Lower lobe of right lung (tissue), 2 donors: ENCODE measurements around the gene ZNF438. TPM values are rescaled to one million over a fixed set of nuclear protein-coding genes. Genes with fewer than 3 reads are reported as not detected.

ENCODE experiments used
- ATAC-seq, 2 donors: fragments of 200-7000 bp; cut with Tn5 transposase; one replicate each; pipeline ENCODE4 v1.9.1; 2020 to 2022; ENCODE audit warnings: mild to moderate bottlenecking in 2 of 2, moderate library complexity in 2 of 2
- DNase-seq: peaks from one replicate; pipeline ENCODE4 v3.0.0-alpha.2; 2020
- H3K27ac ChIP-seq: fragments of 200-600 bp; one replicate; pipeline ENCODE4 v1.8.0; 2022
- H3K27me3 ChIP-seq: fragments of 200-600 bp; one replicate; pipeline ENCODE4 v1.8.0; 2022; ENCODE audit warnings: low read depth
- H3K36me3 ChIP-seq: fragments of 200-600 bp; one replicate; pipeline ENCODE4 v1.8.0; 2022; ENCODE audit warnings: mild to moderate bottlenecking
- H3K4me1 ChIP-seq: fragments of 200-600 bp; one replicate; pipeline ENCODE4 v1.8.0; 2022
- H3K4me3 ChIP-seq: fragments of 200-600 bp; one replicate; pipeline ENCODE4 v1.8.0; 2022; ENCODE audit warnings: mild to moderate bottlenecking
- H3K9me3 ChIP-seq: fragments of 200-600 bp; one replicate; pipeline ENCODE4 v1.8.0; 2022
- intact Hi-C: fragments of 100-400 bp; cut with DNase I; formaldehyde crosslinking; loops from one replicate; pipeline ENCODE4 v1.11.0; 2022
- total RNA-seq: library from RNA; stranded (reverse); fragmentation: NEBNext Ultra II Directional; extraction: Animal tissue kit (Norgen Biotek cat#: 25700); gene quantifications from one replicate; pipeline ENCODE4 v1.2.1, GENCODE V29; 2021
- TF ChIP-seq, protein P1 (sequence below): fragments of 200-600 bp; IDR thresholded peaks from one replicate; pipeline ENCODE4 v1.8.0; 2022; ENCODE audit warnings: antibody characterized with exemption, mild to moderate bottlenecking
- donor health status: DM: no; HTN: yes; CAD: no; lungs with severe emphysema.

ZNF438 gene
- total RNA-seq, 1 donor from 2014 or later = 15.2 TPM

DNA sequence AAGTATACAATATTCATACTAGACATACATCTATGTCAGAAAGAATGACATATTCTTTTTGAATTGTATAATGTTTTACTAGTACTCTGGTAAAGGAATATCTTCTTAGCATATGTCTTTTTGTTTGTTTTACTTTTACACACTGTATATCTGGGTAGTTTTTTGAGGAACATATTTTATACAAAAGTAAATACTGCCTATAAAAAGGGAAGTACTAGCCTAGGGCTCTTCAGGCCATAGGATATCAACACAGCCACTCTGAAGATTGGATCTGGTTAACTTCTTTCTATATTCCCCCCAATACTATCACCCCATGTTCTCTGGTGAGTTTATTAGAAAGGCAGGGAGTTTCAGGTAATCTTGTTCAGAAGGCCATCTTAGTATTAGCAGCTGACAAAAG, 134.6 kb downstream of the ZNF438 start:
- H3K27ac ChIP-seq = no peak overlapping the region
- intact Hi-C loops = no loop called here
- no peak for ATAC-seq

DNA sequence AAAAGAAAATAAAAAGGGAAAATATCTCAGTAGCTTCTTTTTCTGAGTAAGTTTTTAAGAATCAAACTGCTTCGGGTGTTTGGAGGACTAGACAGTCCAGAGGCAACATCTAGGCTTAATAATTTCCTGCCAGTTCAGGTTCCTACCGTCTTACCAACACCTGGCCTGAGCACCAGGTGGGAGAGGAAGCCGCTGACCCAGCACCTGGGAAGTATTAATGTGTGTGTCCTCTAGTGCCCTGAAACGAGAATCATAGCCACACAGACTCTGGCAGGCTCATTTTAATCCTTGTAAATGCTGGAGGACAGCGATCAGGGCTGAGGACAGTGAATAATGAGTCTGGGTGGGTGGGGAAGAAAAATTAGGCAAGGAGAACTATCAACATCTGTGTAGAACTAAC, 137.4 kb downstream of the ZNF438 start:
- intact Hi-C loops = no loop called here
- no peak for ATAC-seq

More for the DNA sequence above, 134.6 kb downstream of the ZNF438 start:
- Histone ChIP-seq H3K27me3 (no peaks in the 10 kb centered on the region), H3K36me3 (peaks cover 14% of the 10 kb centered on the region), H3K4me3 (no peak overlapping the region), H3K4me1 (no peaks in the 10 kb centered on the region), H3K9me3 (no peaks in the 10 kb centered on the region)
- TF ChIP-seq, protein P1, sequence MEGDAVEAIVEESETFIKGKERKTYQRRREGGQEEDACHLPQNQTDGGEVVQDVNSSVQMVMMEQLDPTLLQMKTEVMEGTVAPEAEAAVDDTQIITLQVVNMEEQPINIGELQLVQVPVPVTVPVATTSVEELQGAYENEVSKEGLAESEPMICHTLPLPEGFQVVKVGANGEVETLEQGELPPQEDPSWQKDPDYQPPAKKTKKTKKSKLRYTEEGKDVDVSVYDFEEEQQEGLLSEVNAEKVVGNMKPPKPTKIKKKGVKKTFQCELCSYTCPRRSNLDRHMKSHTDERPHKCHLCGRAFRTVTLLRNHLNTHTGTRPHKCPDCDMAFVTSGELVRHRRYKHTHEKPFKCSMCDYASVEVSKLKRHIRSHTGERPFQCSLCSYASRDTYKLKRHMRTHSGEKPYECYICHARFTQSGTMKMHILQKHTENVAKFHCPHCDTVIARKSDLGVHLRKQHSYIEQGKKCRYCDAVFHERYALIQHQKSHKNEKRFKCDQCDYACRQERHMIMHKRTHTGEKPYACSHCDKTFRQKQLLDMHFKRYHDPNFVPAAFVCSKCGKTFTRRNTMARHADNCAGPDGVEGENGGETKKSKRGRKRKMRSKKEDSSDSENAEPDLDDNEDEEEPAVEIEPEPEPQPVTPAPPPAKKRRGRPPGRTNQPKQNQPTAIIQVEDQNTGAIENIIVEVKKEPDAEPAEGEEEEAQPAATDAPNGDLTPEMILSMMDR = no peak
- DNase-seq = no peak

DNA sequence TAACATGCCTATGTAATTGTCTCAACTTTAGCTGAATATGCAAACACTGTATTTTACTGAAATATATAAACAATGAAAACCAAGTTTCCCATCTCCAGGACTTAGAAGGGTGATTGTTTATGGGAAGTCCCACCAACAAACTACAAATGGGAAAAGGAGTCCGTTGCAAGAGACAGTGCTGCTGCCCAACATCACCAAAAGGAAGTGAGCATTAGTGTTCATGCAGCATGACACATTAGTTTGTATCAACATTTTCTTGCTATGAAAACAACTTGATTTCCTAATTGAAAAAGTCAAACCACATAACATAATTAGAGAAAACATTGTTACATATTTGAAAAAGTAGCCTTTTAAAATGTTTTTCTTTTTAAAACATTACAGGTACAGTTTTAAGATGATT, 138.5 kb downstream of the ZNF438 start:
- Histone ChIP-seq H3K27me3 (no peaks in the 10 kb centered on the region), H3K9me3 (no peaks in the 10 kb centered on the region), H3K27ac (no peak overlapping the region), H3K4me3 (no peak overlapping the region), H3K36me3 (no peaks in the 10 kb centered on the region), H3K4me1 (no peaks in the 10 kb centered on the region)
- intact Hi-C loops = no loop called here
- DNase-seq (no peak), ATAC-seq (no peak)
- TF ChIP-seq, protein P1 = no peak

More for the DNA sequence above, 137.4 kb downstream of the ZNF438 start:
- H3K9me3 ChIP-seq = no peaks in the 10 kb centered on the region
- H3K27me3 ChIP-seq = no peaks in the 10 kb centered on the region
- no peaks in the 10 kb centered on the region for H3K36me3 ChIP-seq
- no peak overlapping the region for H3K4me3 ChIP-seq
- no peaks in the 10 kb centered on the region for H3K4me1 ChIP-seq
- TF ChIP-seq, protein P1 = no peak
- no peak overlapping the region for H3K27ac ChIP-seq
- no peak for DNase-seq

DNA sequence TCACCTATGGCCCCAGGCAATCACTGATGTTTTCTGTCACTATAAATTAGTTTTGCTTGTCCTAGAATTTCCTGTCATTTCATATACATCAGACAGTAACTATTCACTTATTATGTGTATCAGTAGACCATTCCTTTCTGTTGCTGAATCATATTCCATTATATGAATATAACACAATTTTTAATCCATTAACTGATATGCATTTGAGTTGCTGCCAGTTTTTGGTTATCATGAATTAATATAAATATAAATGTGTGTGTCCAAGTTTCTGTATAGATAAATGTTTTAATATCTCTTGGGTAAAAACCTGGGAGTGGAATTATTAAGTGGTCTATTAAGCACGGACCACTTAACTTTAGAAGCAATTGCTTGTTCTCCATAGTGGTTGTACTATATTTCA, 143.8 kb downstream of the ZNF438 start:
- H3K27me3 ChIP-seq = no peaks in the 10 kb centered on the region
- no peak overlapping the region for H3K27ac ChIP-seq
- intact Hi-C loops = no loop called here
- TF ChIP-seq, protein P1 = no peak
- no peaks in the 10 kb centered on the region for H3K4me1 ChIP-seq
- H3K9me3 ChIP-seq = no peaks in the 10 kb centered on the region
- no peaks in the 10 kb centered on the region for H3K36me3 ChIP-seq
- DNase-seq (no peak), ATAC-seq (no peak)
- H3K4me3 ChIP-seq = no peak overlapping the region

DNA sequence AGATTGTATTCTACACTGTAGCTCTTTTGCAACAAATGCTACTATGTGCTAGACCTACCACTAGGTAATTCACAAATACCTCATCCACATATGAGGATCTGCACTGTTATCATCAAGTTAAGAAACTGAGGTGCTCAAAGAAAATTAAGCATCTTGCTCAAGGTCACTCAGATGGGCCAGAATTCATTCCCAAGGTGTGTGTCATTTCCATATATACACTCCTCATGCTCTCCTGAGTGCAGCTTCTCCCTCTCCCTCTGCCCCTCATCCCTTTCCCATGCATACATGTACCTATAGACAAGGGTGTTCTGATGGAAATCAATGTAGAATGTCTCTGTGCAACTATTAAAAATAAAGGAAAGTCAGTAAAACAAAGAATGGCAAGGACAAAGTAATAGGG, 146.2 kb downstream of the ZNF438 start:
- H3K4me3 ChIP-seq = no peak overlapping the region
- no peak for ATAC-seq
- no peak for DNase-seq
- intact Hi-C loops = no loop called here
- no peaks in the 10 kb centered on the region for H3K4me1 ChIP-seq
- TF ChIP-seq, protein P1 = no peak
- H3K27ac ChIP-seq = no peak overlapping the region
- H3K9me3 ChIP-seq = no peaks in the 10 kb centered on the region
- H3K27me3 ChIP-seq = no peaks in the 10 kb centered on the region
- H3K36me3 ChIP-seq = no peaks in the 10 kb centered on the region

DNA sequence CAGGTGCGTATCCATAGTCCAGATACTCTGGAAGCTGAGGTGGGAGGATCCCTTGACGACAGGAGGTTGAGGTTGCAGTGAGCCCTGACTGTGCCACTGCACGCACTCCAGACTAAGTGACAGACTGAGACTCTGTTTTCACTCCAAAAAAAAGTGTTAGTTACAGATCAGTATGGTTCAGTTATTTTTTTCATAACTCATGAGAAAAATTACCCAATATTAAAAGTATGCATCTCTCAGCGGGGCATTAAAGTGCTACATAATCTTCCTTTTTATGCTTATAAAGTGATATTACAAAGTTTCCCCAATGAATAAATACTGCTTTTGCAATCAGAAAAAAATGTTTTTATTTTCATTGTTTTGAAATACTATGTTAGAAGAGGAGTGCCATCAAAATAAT, 147.9 kb downstream of the ZNF438 start:
- intact Hi-C loops = no loop called here

More for the DNA sequence above, 147.9 kb downstream of the ZNF438 start:
- DNase-seq = no peak
- H3K9me3 ChIP-seq = no peaks in the 10 kb centered on the region
- H3K27ac ChIP-seq = no peak overlapping the region
- H3K27me3 ChIP-seq = no peaks in the 10 kb centered on the region
- TF ChIP-seq, protein P1 = no peak
- H3K4me3 ChIP-seq = no peak overlapping the region
- no peaks in the 10 kb centered on the region for H3K4me1 ChIP-seq
- ATAC-seq = no peak
- H3K36me3 ChIP-seq = no peaks in the 10 kb centered on the region
